Fibroblast of lung (primary cell): ENCODE measurements around the gene CTTN.

ENCODE experiments used
- CTCF ChIP-seq, 2 donors: IDR thresholded peaks in 1 of 2; conservative IDR thresholded peaks in 1 of 2; 1 replicate in 1 of 2; 2 replicates in 1 of 2; pipeline ENCODE4 v1.5.1; 2011 to 2012; ENCODE audit warnings: low read length in 2 of 2, control low read depth in 1 of 2, inconsistent platforms in 1 of 2, low read depth in 1 of 2, mild to moderate bottlenecking in 1 of 2
- EZH2 ChIP-seq: IDR thresholded peaks from 2 replicates; pipeline ENCODE4 v1.5.1; 2012; ENCODE audit warnings: low read length, control low read depth, mild to moderate bottlenecking; ENCODE audit errors: missing control alignments

- TF ChIP-seq EZH2 (no peak), CTCF (conservative IDR thresholded peaks at IDR 0.05 in 1 of 2, IDR thresholded peaks at IDR 0.05 in 1 of 2; ENCODE audit: low read depth in 1 of 2, low read length in 2 of 2) (no peak)
These were observed 13.7 kb upstream of the CTTN start for GRCh38 chr11:70384566-70385152.
